HCT116 (cell line): ENCODE data around the gene RNF214. TPM values are rescaled to one million over a fixed set of nuclear protein-coding genes. Genes with fewer than 3 reads are reported as not detected.

Experiments
- ATAC-seq: fragments of 200-7000 bp; cut with Tn5 transposase; 2 replicates; pipeline ENCODE4 v1.9.1; 2020; ENCODE audit warnings: mild to moderate bottlenecking, moderate library complexity
- BruUV-seq: library from RNA; stranded (reverse); fragments of 400-500 nt; replicated peaks from 2 replicates; lab custom pipeline; 2021; lab: Mats Ljungman, UMichigan
- CTCF ChIA-PET: fragments of 300-600 bp; sonication (Branson Sonifier 250); formaldehyde crosslinking; loops from one replicate; lab custom pipeline; 2021; ENCODE audit warnings: antibody characterized with exemption; lab: Charles Lee
- POLR2A ChIA-PET: fragments of 300-600, 350-600 bp; sonication (Branson Sonifier 250); formaldehyde crosslinking; loops from one replicate; lab custom pipeline; 2021; ENCODE audit warnings: antibody characterized with exemption; lab: Charles Lee
- RAD21 ChIA-PET, 2 experiments: fragments of 300-600 bp; sonication (Branson Sonifier 250); formaldehyde crosslinking; loops; one replicate each; lab custom pipeline; 2023; ENCODE audit warnings: low total read pairs in 2 of 2; ENCODE audit not compliant: uncharacterized antibody in 2 of 2, unreplicated experiment in 2 of 2, low non-redundant PET in 1 of 2; lab: Charles Lee
- DNase-seq: peaks from one replicate; pipeline ENCODE4 v3.0.0-alpha.2; 2010; ENCODE audit warnings: low read depth, low spot score
- H2AFZ ChIP-seq: fragments of 200-600 bp; shearing (Covaris generic), sonication (generic); 2 replicates; pipeline ENCODE4 v1.6.1; 2017; ENCODE audit warnings: low read depth, mixed run types, mixed read lengths, antibody characterized with exemption, low read length; ENCODE audit not compliant: poor library complexity, severe bottlenecking
- H3K27ac ChIP-seq: 2 replicates; pipeline ENCODE4 v1.5.1; 2012; ENCODE audit warnings: low read depth, low read length
- H3K27me3 ChIP-seq: fragments of 200-600 bp; sonication (generic); 2 replicates; pipeline ENCODE4 v1.6.1; 2016; ENCODE audit warnings: mixed run types, low read length, mixed read lengths; ENCODE audit not compliant: insufficient read depth
- H3K36me3 ChIP-seq, 2 experiments: fragments of 200-500 bp in 1 of 2; fragments of 200-600 bp in 1 of 2; sonication (Bioruptor generic) in 1 of 2; sonication (generic) in 1 of 2; 2 replicates each; pipeline versions ENCODE4 v1.5.1 to v1.6.1; 2014 to 2016; ENCODE audit warnings: low read length in 2 of 2, inconsistent platforms in 1 of 2, mixed read lengths in 1 of 2, mixed run types in 1 of 2; ENCODE audit not compliant: insufficient read depth in 2 of 2, control insufficient read depth in 1 of 2
- H3K4me1 ChIP-seq, 2 experiments: fragments of 200-600 bp in 1 of 2; sonication (generic) in 1 of 2; 2 replicates each; pipeline versions ENCODE4 v1.5.1 to v1.6.1; 2012 to 2017; ENCODE audit warnings: low read length in 2 of 2, inconsistent platforms in 1 of 2, mild to moderate bottlenecking in 1 of 2, mixed read lengths in 1 of 2, mixed run types in 1 of 2, moderate library complexity in 1 of 2; ENCODE audit not compliant: insufficient read depth in 2 of 2, control insufficient read depth in 1 of 2
- H3K4me2 ChIP-seq: fragments of 200-600 bp; sonication (generic); 2 replicates; pipeline ENCODE4 v1.6.1; 2017; ENCODE audit warnings: mixed run types, low read length, mixed read lengths
- H3K4me3 ChIP-seq, 2 experiments: fragments of 200-600 bp in 1 of 2; sonication (generic) in 1 of 2; replicated peaks in 1 of 2; 2 replicates each; pipeline ENCODE4 v1.5.1; 2011 to 2016; ENCODE audit warnings: low read length in 2 of 2, control low read depth in 1 of 2, low read depth in 1 of 2, mild to moderate bottlenecking in 1 of 2, mixed read lengths in 1 of 2, mixed run types in 1 of 2
- H3K79me2 ChIP-seq: fragments of 200-600 bp; sonication (generic); 2 replicates; pipeline ENCODE4 v1.6.1; 2017; ENCODE audit warnings: mild to moderate bottlenecking, mixed run types, low read length, moderate library complexity, mixed read lengths; ENCODE audit not compliant: insufficient read depth
- H3K9ac ChIP-seq: fragments of 200-600 bp; sonication (generic); 2 replicates; pipeline ENCODE4 v1.6.1; 2016; ENCODE audit warnings: low read length, mixed read lengths
- H3K9me2 ChIP-seq: fragments of 200-600 bp; sonication (generic), shearing (Covaris generic); 2 replicates; pipeline ENCODE4 v1.6.1; 2017; ENCODE audit warnings: mixed run types, mild to moderate bottlenecking, moderate library complexity; ENCODE audit not compliant: insufficient read depth
- H3K9me3 ChIP-seq, 2 experiments: fragments of 200-500 bp in 1 of 2; fragments of 200-600 bp in 1 of 2; sonication (Bioruptor generic) in 1 of 2; sonication (generic) in 1 of 2; 2 replicates each; pipeline ENCODE4 v1.6.1; 2014 to 2017; ENCODE audit warnings: low read length in 2 of 2, mixed read lengths in 2 of 2, inconsistent platforms in 1 of 2, low read depth in 1 of 2, mild to moderate bottlenecking in 1 of 2, mixed run types in 1 of 2, moderate library complexity in 1 of 2; ENCODE audit not compliant: control insufficient read depth in 1 of 2, insufficient read depth in 1 of 2
- H4K20me1 ChIP-seq: fragments of 200-600 bp; sonication (generic), shearing (Covaris generic); 2 replicates; pipeline ENCODE4 v1.6.1; 2017; ENCODE audit warnings: mixed run types, mild to moderate bottlenecking, moderate library complexity; ENCODE audit not compliant: insufficient read depth
- ATF3 ChIP-seq: IDR thresholded peaks from 2 replicates; pipeline ENCODE4 v1.6.1; 2012
- CBX3 ChIP-seq: IDR thresholded peaks from 2 replicates; pipeline ENCODE4 v1.6.1; 2012; ENCODE audit warnings: low read depth
- CEBPB ChIP-seq: IDR thresholded peaks from 2 replicates; pipeline ENCODE4 v1.6.1; 2012; ENCODE audit warnings: low read depth
- CTCF ChIP-seq, 3 experiments: fragments of 200-600 bp in 1 of 3; sonication (generic) in 1 of 3; IDR thresholded peaks in 2 of 3; conservative IDR thresholded peaks in 1 of 3; 2 replicates each; pipeline ENCODE4 v1.5.1; 2012 to 2017; ENCODE audit warnings: low read depth in 2 of 3, low read length in 2 of 3, antibody characterized with exemption in 1 of 3, borderline replicate concordance in 1 of 3, control low read depth in 1 of 3, mild to moderate bottlenecking in 1 of 3, mixed read lengths in 1 of 3, mixed run types in 1 of 3, moderate library complexity in 1 of 3; ENCODE audit not compliant: insufficient read depth in 1 of 3
- ELF1 ChIP-seq: IDR thresholded peaks from 2 replicates; pipeline ENCODE4 v1.6.1; 2012; ENCODE audit warnings: low read depth, borderline replicate concordance
- EZH2 ChIP-seq: fragments of 200-600 bp; sonication (generic); IDR thresholded peaks from 2 replicates; pipeline ENCODE4 v1.6.1; 2017; ENCODE audit warnings: antibody characterized with exemption, mixed run types
- EZH2phosphoT487 ChIP-seq: fragments of 200-600 bp; IDR thresholded peaks from 2 replicates; pipeline ENCODE4 v1.6.1; 2018; ENCODE audit warnings: antibody characterized with exemption, borderline replicate concordance
- FOSL1 ChIP-seq: IDR thresholded peaks from 2 replicates; pipeline ENCODE4 v1.6.1; 2012; ENCODE audit warnings: low read depth
- JUND ChIP-seq: IDR thresholded peaks from 2 replicates; pipeline ENCODE4 v1.6.1; 2012
- MAX ChIP-seq: IDR thresholded peaks from 2 replicates; pipeline ENCODE4 v1.6.1; 2012
- POLR2AphosphoS5 ChIP-seq: IDR thresholded peaks from 2 replicates; pipeline ENCODE4 v1.6.1; 2011; ENCODE audit warnings: mild to moderate bottlenecking, low read depth, low read length, moderate library complexity
- RAD21 ChIP-seq: IDR thresholded peaks from 2 replicates; pipeline ENCODE4 v1.6.1; 2012; ENCODE audit warnings: low read depth, mild to moderate bottlenecking
- SP1 ChIP-seq: IDR thresholded peaks from 2 replicates; pipeline ENCODE4 v1.6.1; 2012; ENCODE audit warnings: low read depth
- SRF ChIP-seq: IDR thresholded peaks from 2 replicates; pipeline ENCODE4 v1.6.1; 2012; ENCODE audit warnings: low read depth
- TCF7L2 ChIP-seq: IDR thresholded peaks from 2 replicates; pipeline ENCODE4 v1.7.0; 2011; ENCODE audit warnings: borderline replicate concordance, inconsistent platforms; ENCODE audit not compliant: insufficient read depth, insufficient read length; ENCODE audit errors: extremely low read depth
- YY1 ChIP-seq: IDR thresholded peaks from 2 replicates; pipeline ENCODE4 v1.6.1; 2011; ENCODE audit warnings: low read length, low read depth, moderate library complexity, mild to moderate bottlenecking; ENCODE audit not compliant: insufficient replicate concordance; ENCODE audit errors: extremely low read depth
- ZBTB33 ChIP-seq: IDR thresholded peaks from 2 replicates; pipeline ENCODE4 v1.6.1; 2011; ENCODE audit warnings: mild to moderate bottlenecking, low read length, moderate library complexity; ENCODE audit not compliant: insufficient replicate concordance; ENCODE audit errors: extremely low read depth
- ZFX ChIP-seq: fragments of 450-650 bp; IDR thresholded peaks from 2 replicates; pipeline ENCODE4 v1.6.1; 2017
- ZNF274 ChIP-seq: fragments of 200-500 bp; sonication (Bioruptor generic); IDR thresholded peaks from 2 replicates; pipeline ENCODE4 v1.6.1; 2014; ENCODE audit warnings: mild to moderate bottlenecking, low read depth, low read length, inconsistent platforms
- intact Hi-C: fragments of 100-400 bp; cut with micrococcal nuclease; formaldehyde crosslinking; loops from 2 replicates; pipeline ENCODE4 v1.10.0; 2022
- total RNA-seq: library from RNA; stranded (reverse); gene quantifications from one replicate; pipeline ENCODE4 v1.2.1, GENCODE V29; 2021; ENCODE audit not compliant: unreplicated experiment

The RNF214 gene
- total RNA-seq, 1 experiment from 2014 or later = 29.3 TPM

GRCh38 chr11:117189941-117190544, 42.4 kb upstream of the RNF214 start:
- Histone ChIP-seq H2AFZ (no peak overlapping the region), H3K9ac (no peak overlapping the region), H3K79me2 (no peaks in the 10 kb centered on the region), H3K4me1 (no peaks in the 10 kb centered on the region), H3K36me3 (peaks cover 3 to 7% of the 10 kb centered on the region in 2 experiments; a peak in 1 of 4 replicates), H3K9me3 (no peaks in the 10 kb centered on the region), H3K4me2 (no peak overlapping the region), H3K27me3 (no peaks in the 10 kb centered on the region), H4K20me1 (no peaks in the 10 kb centered on the region), H3K4me3 (no peak overlapping the region), H3K9me2 (no peaks in the 10 kb centered on the region), H3K27ac (no peak overlapping the region)
- no peak for DNase-seq
- RAD21 ChIA-PET = no interaction called here
- ATAC-seq = no peak
- CTCF ChIA-PET = no interaction called here
- intact Hi-C loops = no loop called here
- POLR2A ChIA-PET = no interaction called here
- no peak for TF ChIP-seq YY1
- no peak for TF ChIP-seq SP1
- no peak for TF ChIP-seq ZFX
- TF ChIP-seq ZBTB33 = no peak
- TF ChIP-seq CTCF (IDR thresholded peaks at IDR 0.05 in 2 of 3, conservative IDR thresholded peaks at IDR 0.05 in 1 of 3; ENCODE audit: borderline replicate concordance in 1 of 3, insufficient read depth in 1 of 3, low read depth in 2 of 3, low read length in 2 of 3) = no peak
- TF ChIP-seq ATF3 = no peak
- TF ChIP-seq CBX3 = no peak
- no peak for TF ChIP-seq CEBPB
- no peak for TF ChIP-seq ELF1
- no peak for TF ChIP-seq TCF7L2
- no peak for TF ChIP-seq JUND
- no peak for TF ChIP-seq ZNF274
- TF ChIP-seq POLR2AphosphoS5 = no peak
- no peak for TF ChIP-seq EZH2
- TF ChIP-seq RAD21 = no peak
- no peak for TF ChIP-seq MAX
- TF ChIP-seq SRF = no peak
- TF ChIP-seq FOSL1 = no peak
- no peak for TF ChIP-seq EZH2phosphoT487
- no TSS peak for BruUV-seq
